Nephron progenitor cell (in vitro differentiated cells): ENCODE measurements around the gene SLC25A40.
"Not testable (repeated sequence)": the region's sequence is repeated elsewhere in the genome, so short reads cannot be mapped to it uniquely, and the experiment has no call there.

ENCODE experiments used
- DNase-seq: peaks from one replicate; pipeline ENCODE4 v3.0.0; 2021
- H3K27ac Mint-ChIP-seq: 2 replicates; pipeline ENCODE4 v1.8.0; 2021; ENCODE audit warnings: mild to moderate bottlenecking, moderate library complexity, mixed read lengths
- H3K27me3 Mint-ChIP-seq: 2 replicates; pipeline ENCODE4 v1.8.0; 2021; ENCODE audit warnings: mild to moderate bottlenecking, low read depth, mixed read lengths; ENCODE audit not compliant: poor library complexity
- H3K36me3 Mint-ChIP-seq: 2 replicates; pipeline ENCODE4 v1.8.0; 2021; ENCODE audit warnings: low read depth, mixed read lengths
- H3K4me1 Mint-ChIP-seq: 2 replicates; pipeline ENCODE4 v1.8.0; 2021; ENCODE audit warnings: mixed read lengths
- H3K4me3 Mint-ChIP-seq: 2 replicates; pipeline ENCODE4 v1.8.0; 2021; ENCODE audit warnings: mild to moderate bottlenecking, moderate library complexity, mixed read lengths
- H3K9me3 Mint-ChIP-seq: 2 replicates; pipeline ENCODE4 v1.8.0; 2021; ENCODE audit warnings: mild to moderate bottlenecking, moderate library complexity, mixed read lengths
- TF ChIP-seq, protein P1 (sequence below): fragments of 200-600 bp; sonication (generic); IDR thresholded peaks from 2 replicates; pipeline ENCODE4 v1.5.0; 2021; ENCODE audit warnings: antibody characterized with exemption

The SLC25A40 gene, protein sequence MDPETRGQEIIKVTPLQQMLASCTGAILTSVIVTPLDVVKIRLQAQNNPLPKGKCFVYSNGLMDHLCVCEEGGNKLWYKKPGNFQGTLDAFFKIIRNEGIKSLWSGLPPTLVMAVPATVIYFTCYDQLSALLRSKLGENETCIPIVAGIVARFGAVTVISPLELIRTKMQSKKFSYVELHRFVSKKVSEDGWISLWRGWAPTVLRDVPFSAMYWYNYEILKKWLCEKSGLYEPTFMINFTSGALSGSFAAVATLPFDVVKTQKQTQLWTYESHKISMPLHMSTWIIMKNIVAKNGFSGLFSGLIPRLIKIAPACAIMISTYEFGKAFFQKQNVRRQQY

DNA sequence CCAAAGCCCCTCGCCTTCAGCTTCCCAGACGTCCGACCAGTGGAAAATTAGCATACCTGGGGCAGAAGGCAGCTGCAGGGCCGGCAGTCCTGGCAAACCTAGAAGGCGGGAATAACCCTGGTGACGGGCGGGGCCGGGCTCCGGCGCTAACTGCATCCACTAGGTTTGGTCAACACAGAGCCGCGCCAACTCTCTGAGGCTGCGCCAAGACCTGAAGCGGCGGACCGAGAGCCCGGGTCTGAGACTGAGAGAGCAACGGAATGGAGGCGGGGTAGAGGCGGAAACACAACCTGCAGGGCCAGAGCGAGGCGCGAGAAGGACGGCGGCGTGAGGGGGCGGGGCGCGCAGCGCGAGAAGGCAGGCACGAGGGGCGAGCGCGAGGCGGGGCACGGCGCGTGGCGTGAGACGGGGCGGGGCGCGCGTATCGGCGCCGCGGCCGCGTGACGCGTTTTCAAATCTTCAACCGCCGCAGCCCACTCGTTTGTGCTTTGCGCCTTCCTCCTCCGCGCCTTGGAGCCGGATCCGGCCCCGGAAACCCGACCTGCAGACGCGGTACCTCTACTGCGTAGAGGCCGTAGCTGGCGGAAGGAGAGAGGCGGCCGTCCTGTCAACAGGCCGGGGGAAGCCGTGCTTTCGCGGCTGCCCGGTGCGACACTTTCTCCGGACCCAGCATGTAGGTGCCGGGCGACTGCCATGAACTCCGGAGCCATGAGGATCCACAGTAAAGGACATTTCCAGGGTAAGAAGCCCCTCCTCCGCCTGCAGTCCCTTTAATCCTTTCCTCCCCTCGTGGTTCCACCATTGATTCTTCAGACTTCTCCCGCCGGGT, at the start of gene SLC25A40, which contains the start of gene DBF4:
Gene SLC25A40, minus strand, starts transcription at position 321 of the 829 bp plus-strand sequence. CDS start 17,633 bp downstream, outside the sequence.
Gene DBF4, plus strand, starts transcription at position 454 of the 829 bp plus-strand sequence. Its CDS starts 240 bp downstream, at position 694.
- peaks cover 55% of the 10 kb centered on the region for H3K36me3 Mint-ChIP-seq
- H3K4me3 Mint-ChIP-seq, result peak within 1 kb of the TSS; percentile 98
- TF ChIP-seq, protein P1, sequence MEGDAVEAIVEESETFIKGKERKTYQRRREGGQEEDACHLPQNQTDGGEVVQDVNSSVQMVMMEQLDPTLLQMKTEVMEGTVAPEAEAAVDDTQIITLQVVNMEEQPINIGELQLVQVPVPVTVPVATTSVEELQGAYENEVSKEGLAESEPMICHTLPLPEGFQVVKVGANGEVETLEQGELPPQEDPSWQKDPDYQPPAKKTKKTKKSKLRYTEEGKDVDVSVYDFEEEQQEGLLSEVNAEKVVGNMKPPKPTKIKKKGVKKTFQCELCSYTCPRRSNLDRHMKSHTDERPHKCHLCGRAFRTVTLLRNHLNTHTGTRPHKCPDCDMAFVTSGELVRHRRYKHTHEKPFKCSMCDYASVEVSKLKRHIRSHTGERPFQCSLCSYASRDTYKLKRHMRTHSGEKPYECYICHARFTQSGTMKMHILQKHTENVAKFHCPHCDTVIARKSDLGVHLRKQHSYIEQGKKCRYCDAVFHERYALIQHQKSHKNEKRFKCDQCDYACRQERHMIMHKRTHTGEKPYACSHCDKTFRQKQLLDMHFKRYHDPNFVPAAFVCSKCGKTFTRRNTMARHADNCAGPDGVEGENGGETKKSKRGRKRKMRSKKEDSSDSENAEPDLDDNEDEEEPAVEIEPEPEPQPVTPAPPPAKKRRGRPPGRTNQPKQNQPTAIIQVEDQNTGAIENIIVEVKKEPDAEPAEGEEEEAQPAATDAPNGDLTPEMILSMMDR, result no peak
- H3K4me1 Mint-ChIP-seq, result peaks cover 35% of the 10 kb centered on the region
- peaks cover 31% of the 10 kb centered on the region for H3K9me3 Mint-ChIP-seq
- DNase-seq, result peak; percentile 97
- peak within 1 kb of the TSS; percentile 99 for H3K27ac Mint-ChIP-seq
- H3K27me3 Mint-ChIP-seq, result peaks cover 4% of the 10 kb centered on the region

DNA sequence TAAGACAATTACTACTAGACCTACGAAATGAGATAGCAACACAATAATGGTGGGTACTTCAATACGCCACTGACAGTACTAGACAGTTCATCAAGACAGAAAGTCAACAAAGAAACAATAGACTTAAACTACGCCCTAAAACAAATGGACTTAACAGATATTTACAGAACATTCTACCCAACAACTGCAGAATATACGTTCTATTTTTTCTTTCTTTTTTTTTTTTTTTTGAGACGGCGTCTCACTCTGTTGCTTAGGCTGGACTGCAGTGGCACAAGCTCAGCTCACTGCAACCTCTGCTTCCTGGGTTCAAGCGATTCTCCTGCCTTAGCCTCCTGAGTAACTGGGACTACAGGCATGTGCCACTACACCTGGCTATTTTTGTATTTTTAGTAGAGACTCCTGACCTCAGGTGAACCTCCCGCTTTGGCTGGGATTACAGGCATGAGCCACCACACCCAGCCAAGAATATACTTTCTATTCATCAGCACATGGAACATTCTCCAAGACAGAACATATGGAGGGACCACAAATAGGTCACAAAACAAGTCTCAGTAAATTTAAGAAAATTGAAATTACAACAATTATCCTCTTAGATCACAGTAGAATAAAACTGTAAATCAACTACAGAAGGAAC, 46.7 kb upstream of the SLC25A40 start:
- H3K36me3 Mint-ChIP-seq, H3K4me3 Mint-ChIP-seq, H3K4me1 Mint-ChIP-seq, H3K27ac Mint-ChIP-seq, H3K9me3 Mint-ChIP-seq, H3K27me3 Mint-ChIP-seq, DNase-seq: not testable (repeated sequence)

DNA sequence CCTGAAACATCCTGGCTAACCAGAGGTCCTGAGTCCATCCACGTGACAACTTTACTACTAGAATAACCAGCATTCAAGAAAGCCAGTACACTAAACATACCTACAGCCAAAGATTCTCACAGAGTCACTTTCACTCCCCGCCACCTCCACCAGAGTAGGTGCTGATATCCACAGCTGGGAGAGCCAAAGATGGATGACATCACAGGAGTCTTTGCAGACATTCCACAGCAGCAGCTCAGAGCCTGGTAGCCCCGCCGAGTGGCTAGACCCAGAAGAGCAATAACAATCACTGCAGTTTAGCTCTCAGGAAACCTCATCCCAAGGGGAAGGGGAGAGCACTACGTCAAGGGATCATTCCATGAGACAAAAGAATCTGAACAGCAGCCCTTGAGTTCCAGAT, 44.4 kb upstream of the SLC25A40 start:
- no peak overlapping the region for H3K4me3 Mint-ChIP-seq

DNA sequence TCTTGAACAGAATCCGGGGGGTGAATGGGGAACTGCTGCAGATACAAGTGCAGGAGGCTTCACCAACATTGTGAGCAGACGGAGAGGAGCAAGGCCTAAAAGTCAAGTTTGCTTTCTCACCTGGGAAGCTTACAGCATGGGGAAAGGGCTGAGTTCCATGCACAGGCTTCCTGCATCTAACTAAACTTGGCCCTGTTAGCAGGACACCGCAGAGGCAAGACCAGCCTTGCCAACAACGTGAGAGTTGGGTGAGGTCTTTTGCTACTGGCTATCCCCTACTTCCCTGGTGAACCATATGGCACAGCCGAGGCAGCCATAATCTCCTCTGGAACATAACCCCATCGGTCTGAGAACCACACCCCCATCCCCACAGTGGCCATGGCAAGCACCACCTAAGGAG, 43.7 kb upstream of the SLC25A40 start:
- TF ChIP-seq, protein P1, result no peak
- no peak for DNase-seq
- Mint-ChIP-seq H3K27ac (no peak overlapping the region), H3K27me3 (no peaks in the 10 kb centered on the region), H3K9me3 (no peaks in the 10 kb centered on the region), H3K4me1 (no peaks in the 10 kb centered on the region), H3K4me3 (no peak overlapping the region), H3K36me3 (no peaks in the 10 kb centered on the region)

More for the DNA sequence above, 44.4 kb upstream of the SLC25A40 start:
- Mint-ChIP-seq H3K4me1 (no peaks in the 10 kb centered on the region), H3K27ac (no peak overlapping the region), H3K27me3 (no peaks in the 10 kb centered on the region), H3K36me3 (no peaks in the 10 kb centered on the region), H3K9me3 (no peaks in the 10 kb centered on the region)
- TF ChIP-seq, protein P1, result no peak
- DNase-seq, result no peak

DNA sequence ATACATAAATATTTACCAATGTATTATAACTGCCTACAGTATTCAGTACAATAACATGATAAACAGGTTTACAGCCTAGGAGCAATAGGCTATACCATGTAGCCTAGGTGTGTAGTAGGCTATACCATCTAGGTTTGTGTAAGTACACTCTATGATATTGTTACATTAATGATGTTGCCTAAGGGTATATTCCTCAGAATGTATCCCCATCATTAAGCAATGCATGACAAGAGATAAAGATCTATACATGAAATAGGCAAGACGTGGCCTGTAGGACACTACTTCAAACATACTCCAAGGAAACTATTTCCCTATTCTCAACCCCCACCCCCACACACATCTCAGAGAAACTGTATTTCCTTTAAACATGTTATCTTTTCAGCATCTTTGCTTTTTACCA, 42.6 kb upstream of the SLC25A40 start:
- Mint-ChIP-seq H3K9me3 (no peaks in the 10 kb centered on the region), H3K27me3 (no peaks in the 10 kb centered on the region), H3K4me3 (no peak overlapping the region), H3K27ac (no peak overlapping the region), H3K36me3 (no peaks in the 10 kb centered on the region), H3K4me1 (no peaks in the 10 kb centered on the region)
- no peak for DNase-seq
- TF ChIP-seq, protein P1, result no peak

DNA sequence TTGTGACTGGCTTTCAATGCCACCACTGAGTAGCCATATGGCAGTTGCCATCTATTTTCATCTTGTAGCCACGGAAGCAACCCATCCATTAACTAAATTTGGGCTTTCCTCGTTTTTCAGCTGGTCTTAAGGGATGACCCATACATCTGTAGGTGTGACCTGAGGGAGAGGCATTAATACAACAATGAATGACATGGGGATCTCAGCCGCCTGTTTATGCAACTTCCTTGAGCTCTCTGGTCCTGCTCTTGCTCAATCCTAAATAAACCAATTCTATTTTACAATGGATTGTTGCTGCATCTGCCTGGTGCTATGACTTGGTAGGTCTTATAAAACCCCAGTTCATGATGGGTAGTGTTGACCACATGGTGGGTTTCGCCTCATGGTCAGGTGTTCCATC, 36.0 kb upstream of the SLC25A40 start:
- no peak for DNase-seq
- Mint-ChIP-seq H3K36me3 (peaks cover 18% of the 10 kb centered on the region), H3K27me3 (peaks cover 3% of the 10 kb centered on the region), H3K4me3 (no peak overlapping the region), H3K27ac (no peak overlapping the region), H3K4me1 (no peaks in the 10 kb centered on the region), H3K9me3 (no peaks in the 10 kb centered on the region)
- TF ChIP-seq, protein P1, result no peak

DNA sequence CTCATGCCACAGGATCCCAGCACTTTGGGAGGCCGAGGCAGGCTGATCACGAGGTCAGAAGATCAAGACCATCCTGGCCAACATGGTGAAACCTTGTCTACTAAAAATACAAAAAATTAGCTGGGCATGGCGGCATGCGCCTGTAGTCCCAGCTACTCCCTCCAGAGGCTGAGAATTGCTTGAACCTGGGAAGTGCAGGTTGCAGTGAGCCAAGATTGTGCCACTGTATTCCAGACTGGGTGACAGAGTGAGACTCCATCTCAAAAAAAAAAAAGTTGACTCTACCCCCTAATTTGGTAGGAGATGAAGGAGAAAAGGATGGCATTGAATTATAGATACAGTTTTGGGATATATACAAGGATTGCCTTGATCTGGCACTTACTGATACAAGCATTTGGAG, 32.7 kb upstream of the SLC25A40 start:
- H3K4me3 Mint-ChIP-seq, DNase-seq, H3K27me3 Mint-ChIP-seq, H3K27ac Mint-ChIP-seq, H3K4me1 Mint-ChIP-seq, H3K9me3 Mint-ChIP-seq: not testable (repeated sequence)
- H3K36me3 Mint-ChIP-seq, result peaks cover 28% of the 10 kb centered on the region

DNA sequence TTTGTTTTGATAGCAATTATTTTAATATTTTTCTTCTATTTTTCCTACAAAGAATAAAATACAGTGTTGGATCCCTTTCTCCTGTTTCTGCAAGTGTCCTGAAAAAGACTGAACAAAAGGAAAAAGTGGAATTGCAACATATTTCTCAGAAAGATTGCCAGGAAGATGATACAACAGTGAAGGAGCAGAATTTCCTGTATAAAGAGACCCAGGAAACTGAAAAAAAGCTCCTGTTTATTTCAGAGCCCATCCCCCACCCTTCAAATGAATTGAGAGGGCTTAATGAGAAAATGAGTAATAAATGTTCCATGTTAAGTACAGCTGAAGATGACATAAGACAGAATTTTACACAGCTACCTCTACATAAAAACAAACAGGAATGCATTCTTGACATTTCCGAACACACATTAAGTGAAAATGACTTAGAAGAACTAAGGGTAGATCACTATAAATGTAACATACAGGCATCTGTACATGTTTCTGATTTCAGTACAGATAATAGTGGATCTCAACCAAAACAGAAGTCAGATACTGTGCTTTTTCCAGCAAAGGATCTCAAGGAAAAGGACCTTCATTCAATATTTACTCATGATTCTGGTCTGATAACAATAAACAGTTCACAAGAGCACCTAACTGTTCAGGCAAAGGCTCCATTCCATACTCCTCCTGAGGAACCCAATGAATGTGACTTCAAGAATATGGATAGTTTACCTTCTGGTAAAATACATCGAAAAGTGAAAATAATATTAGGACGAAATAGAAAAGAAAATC, 31.2 kb upstream of the SLC25A40 start:
- not testable (repeated sequence) for H3K9me3 Mint-ChIP-seq, H3K27me3 Mint-ChIP-seq, H3K4me1 Mint-ChIP-seq, H3K4me3 Mint-ChIP-seq, DNase-seq
- peaks cover 40% of the 10 kb centered on the region for H3K36me3 Mint-ChIP-seq
- peak overlapping the region; percentile 78 for H3K27ac Mint-ChIP-seq
